B cell (primary cell): Measurements from ENCODE around the gene STXBP2. TPM values are rescaled to one million over a fixed set of nuclear protein-coding genes. Genes with fewer than 3 reads are reported as not detected.

Experiments
- ATAC-seq: fragments of 200-7000 bp; cut with Tn5 transposase; one replicate; pipeline ENCODE4 v1.10.0; 2021; ENCODE audit warnings: low read depth, mild to moderate bottlenecking, moderate number of reproducible peaks, moderate library complexity
- CTCF ChIA-PET: fragments of 350-600 bp; sonication (Branson Sonifier 250); formaldehyde crosslinking; loops from one replicate; lab custom pipeline; 2021; ENCODE audit warnings: antibody characterized with exemption, inconsistent platforms; lab: Charles Lee
- POLR2A ChIA-PET: fragments of 350-600 bp; sonication (Branson Sonifier 250); formaldehyde crosslinking; loops from one replicate; lab custom pipeline; 2021; ENCODE audit warnings: antibody characterized with exemption; lab: Charles Lee
- DNase-seq: peaks from one replicate; pipeline ENCODE4 v3.0.0; 2013
- H2AFZ ChIP-seq: 2 replicates; pipeline ENCODE4 v1.6.1; 2012; ENCODE audit warnings: mild to moderate bottlenecking, low read depth, low read length; ENCODE audit not compliant: insufficient read depth, poor library complexity, severe bottlenecking
- H3K27ac ChIP-seq, 2 donors: 1 replicate in 1 of 2; 2 replicates in 1 of 2; pipeline ENCODE4 v1.5.1; 2012 to 2013; ENCODE audit warnings: low read length in 2 of 2, mild to moderate bottlenecking in 2 of 2, moderate library complexity in 1 of 2
- H3K27me3 ChIP-seq, 4 experiments: fragments of 200-600 bp in 1 of 4; sonication (generic) in 1 of 4; replicated peaks in 1 of 4; 1 replicate in 2 of 4; 2 replicates in 2 of 4; pipeline versions ENCODE4 v1.6.1 to v1.7.0; 2013 to 2016; ENCODE audit warnings: low read length in 3 of 4, mild to moderate bottlenecking in 2 of 4, mixed read lengths in 1 of 4, moderate library complexity in 1 of 4; ENCODE audit not compliant: insufficient read depth in 4 of 4, control insufficient read depth in 3 of 4; ENCODE audit errors: control extremely low read depth in 1 of 4
- H3K36me3 ChIP-seq, 2 experiments: replicated peaks in 1 of 2; 1 replicate in 1 of 2; 2 replicates in 1 of 2; pipeline versions ENCODE4 v1.6.1 to v1.7.1; 2013; ENCODE audit warnings: low read length in 1 of 2; ENCODE audit not compliant: insufficient read depth in 2 of 2, control insufficient read depth in 1 of 2; ENCODE audit errors: control extremely low read depth in 1 of 2, extremely low read depth in 1 of 2
- H3K4me1 ChIP-seq, 2 donors: fragments of 200-600 bp in 1 of 2; sonication (generic) in 1 of 2; 1 replicate in 1 of 2; 2 replicates in 1 of 2; pipeline versions ENCODE4 v1.5.1 to v1.6.1; 2013 to 2017; ENCODE audit warnings: low read length in 2 of 2; ENCODE audit not compliant: control insufficient read depth in 2 of 2, insufficient read depth in 2 of 2
- H3K4me2 ChIP-seq: replicated peaks from 2 replicates; pipeline ENCODE3; 2012; ENCODE audit warnings: mild to moderate bottlenecking, low read depth, low read length; ENCODE audit not compliant: poor library complexity, severe bottlenecking
- H3K4me3 ChIP-seq, 5 experiments: fragments of 200-600 bp in 1 of 5; sonication (generic) in 1 of 5; 1 replicate in 3 of 5; 2 replicates in 2 of 5; pipeline versions ENCODE4 v1.5.1 to v1.7.0; 2011 to 2016; ENCODE audit warnings: low read length in 4 of 5, mild to moderate bottlenecking in 4 of 5, low read depth in 2 of 5, control low read depth in 1 of 5, moderate library complexity in 1 of 5; ENCODE audit not compliant: insufficient read depth in 1 of 5; ENCODE audit errors: control extremely low read depth in 1 of 5, extremely low read depth in 1 of 5
- H3K79me2 ChIP-seq: fragments of 200-600 bp; sonication (generic); one replicate; pipeline ENCODE4 v1.6.0; 2016; ENCODE audit warnings: low read length; ENCODE audit not compliant: control insufficient read depth, insufficient read depth
- H3K9ac ChIP-seq: fragments of 200-600 bp; sonication (generic); 2 replicates; pipeline ENCODE4 v1.6.1; 2017; ENCODE audit warnings: mild to moderate bottlenecking, low read length, moderate library complexity
- H3K9me3 ChIP-seq, 3 donors: one replicate each; pipeline versions ENCODE4 v1.6.1 to v1.7.1; 2013; ENCODE audit warnings: low read length in 2 of 3; ENCODE audit not compliant: control insufficient read depth in 2 of 3, insufficient read depth in 1 of 3; ENCODE audit errors: control extremely low read depth in 1 of 3
- H4K20me1 ChIP-seq: 2 replicates; pipeline ENCODE4 v1.6.0; 2012; ENCODE audit warnings: mild to moderate bottlenecking, low read length; ENCODE audit not compliant: insufficient read depth, control insufficient read depth, poor library complexity, severe bottlenecking
- H3K27ac Mint-ChIP-seq: one replicate; pipeline ENCODE4 v1.8.0; 2021; ENCODE audit warnings: mixed read lengths
- H3K27me3 Mint-ChIP-seq: one replicate; pipeline ENCODE4 v1.8.0; 2021; ENCODE audit warnings: mixed read lengths
- H3K4me1 Mint-ChIP-seq: one replicate; pipeline ENCODE4 v1.8.0; 2021; ENCODE audit warnings: mixed read lengths
- H3K4me3 Mint-ChIP-seq: one replicate; pipeline ENCODE4 v1.8.0; 2021; ENCODE audit warnings: mixed read lengths
- H3K9me3 Mint-ChIP-seq: one replicate; pipeline ENCODE4 v1.8.0; 2022; ENCODE audit warnings: mixed read lengths; ENCODE audit not compliant: insufficient read depth
- CTCF ChIP-seq: fragments of 200-600 bp; IDR thresholded peaks from one replicate; pipeline ENCODE4 v1.8.0; 2022; ENCODE audit warnings: antibody characterized with exemption, mild to moderate bottlenecking
- EZH2 ChIP-seq: IDR thresholded peaks from 2 replicates; pipeline ENCODE4 v1.6.1; 2012; ENCODE audit warnings: borderline replicate concordance, low read depth, mild to moderate bottlenecking, moderate library complexity, low read length; ENCODE audit not compliant: insufficient read depth, poor library complexity, severe bottlenecking
- WGBS: methylation state at CpG from one replicate; pipeline ENCODE4 v1.1.5; 2013; ENCODE audit warnings: missing lambda C conversion rate; ENCODE audit not compliant: insufficient coverage; 5-methylcytosine and 5-hydroxymethylcytosine counted together
- intact Hi-C: fragments of 100-400 bp; cut with micrococcal nuclease; formaldehyde crosslinking; loops from one replicate; pipeline ENCODE4 v1.10.0; 2022
- polyA plus RNA-seq: library from polyadenylated mRNA; depleted of rRNA; stranded (reverse); fragments of >200 nt; gene quantifications from 2 replicates; pipeline ENCODE4 v1.2.3, GENCODE V29; 2012
- total RNA-seq, 2 donors: library from RNA; stranded (reverse); fragments of 120-200 nt in 1 of 2; gene quantifications; 1 replicate in 1 of 2; 2 replicates in 1 of 2; pipeline versions ENCODE4 v1.2.3 to v1.2.4, GENCODE V29; 2013 to 2022

STXBP2 gene
- total and polyA plus RNA-seq, 2 donors (not counting 1 experiment from before 2014, with no cell fraction given) = 222 to 226 TPM

GRCh38 chr19:7611541-7612279 lies 25.2 kb upstream of the STXBP2 start:
- H3K27ac Mint-ChIP-seq = no peak overlapping the region
- Histone ChIP-seq H3K4me2 (no peak overlapping the region), H3K9ac (no peak overlapping the region), H3K4me1 (no peaks in the 10 kb centered on the region), H4K20me1 (no peaks in the 10 kb centered on the region), H3K27me3 (no peaks in the 10 kb centered on the region), H2AFZ (no peak overlapping the region), H3K9me3 (peaks cover 0 to 4% (median 0%) of the 10 kb centered on the region in 3 donors), H3K79me2 (no peaks in the 10 kb centered on the region), H3K36me3 (no peaks in the 10 kb centered on the region), H3K27ac (no peak overlapping the region), H3K4me3 (no peak overlapping the region)
- TF ChIP-seq CTCF (no peak), EZH2 (no peak)
- ATAC-seq (no peak), DNase-seq (no peak)
- no peak overlapping the region for H3K4me3 Mint-ChIP-seq
- no peaks in the 10 kb centered on the region for H3K27me3 Mint-ChIP-seq
- whole genome bisulfite sequencing = 94% methylated on average over 39 of the region's 41 CpGs
- POLR2A ChIA-PET = no interaction called here
- H3K9me3 Mint-ChIP-seq = no peaks in the 10 kb centered on the region
- no peaks in the 10 kb centered on the region for H3K4me1 Mint-ChIP-seq
- CTCF ChIA-PET = no interaction called here
- intact Hi-C loops = no loop called here
